ENCODE data around the gene CASP12. TPM values are rescaled to one million over a fixed set of nuclear protein-coding genes. Genes with fewer than 3 reads are reported as not detected.

Gene CASP12
- total RNA-seq, 2 experiments from 2014 or later, result not detected

Other genes with a start within 250 kb of the CASP12 start
- gene CASP4, start 70.1 kb upstream of the CASP12 start, total RNA-seq, result 10 to 100 TPM; 39.6 to 42.9 TPM
- not detected for gene CASP5, start 124.7 kb upstream of the CASP12 start, total RNA-seq
- 10 to 100 TPM; 31.9 to 32.4 TPM for gene CASP1, start 136.7 kb upstream of the CASP12 start, total RNA-seq
- gene CARD16, start 146.9 kb upstream of the CASP12 start, total RNA-seq, result 10 to 100 TPM; 13.1 to 15.2 TPM
- gene CARD18, start 241.3 kb upstream of the CASP12 start, total RNA-seq, result not detected